Measurements from ENCODE around the gene ATP5PD.

Gene ATP5PD

GRCh38 chr17:75046407-75047289 is at the start of gene ATP5PD, which contains the start of gene KCTD2:
TSS of gene ATP5PD (minus strand) at chr17:75046969. CDS start at chr17:75042650, 4,319 bp downstream.
TSS of gene KCTD2 (plus strand) at chr17:75047225. CDS start at chr17:75047251, 26 bp downstream.
- no peak for TF ChIP-seq CTCF (IDR thresholded peaks at IDR 0.05; ENCODE audit: borderline replicate concordance, insufficient read depth, low read depth, low read length)
- H3K4me3 ChIP-seq (ENCODE audit: low read depth, low read length) = peak within 1 kb of the TSS; percentile 99

GRCh38 chr17:75096082-75096625 is 49.4 kb upstream of the ATP5PD start:
- H3K4me3 ChIP-seq (ENCODE audit: low read depth, low read length) = no peak overlapping the region
- no peak for TF ChIP-seq CTCF (IDR thresholded peaks at IDR 0.05; ENCODE audit: borderline replicate concordance, insufficient read depth, low read depth, low read length)

DNA sequence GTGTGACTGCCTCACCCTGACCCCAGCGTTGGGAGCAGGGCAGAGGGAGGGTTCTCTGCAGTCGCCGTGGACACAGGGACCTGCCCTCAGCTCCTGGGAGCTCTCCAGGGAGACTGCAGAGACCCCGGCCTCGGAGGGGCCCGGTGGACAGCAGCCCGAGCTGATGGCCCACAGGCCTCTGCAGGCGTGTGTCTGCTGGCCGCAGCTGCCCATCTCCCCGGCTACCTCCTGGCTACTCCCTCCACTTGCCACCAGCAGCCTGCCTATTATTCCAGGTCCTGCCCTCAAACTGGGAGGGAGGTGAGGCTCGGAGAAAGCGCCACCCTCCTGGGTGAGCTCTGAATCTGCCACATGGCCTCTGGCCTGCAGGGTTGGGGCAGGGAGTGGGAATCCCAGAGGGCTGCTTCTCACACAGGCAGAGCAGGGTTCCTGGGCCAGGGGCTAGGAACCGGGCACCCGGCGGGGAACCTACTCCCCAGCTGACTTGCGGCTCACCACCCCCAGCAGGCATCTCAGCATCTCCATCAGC is 48.2 kb upstream of the ATP5PD start:
- no peak for TF ChIP-seq CTCF (IDR thresholded peaks at IDR 0.05; ENCODE audit: borderline replicate concordance, insufficient read depth, low read depth, low read length)
- H3K4me3 ChIP-seq (ENCODE audit: low read depth, low read length) = no peak overlapping the region

DNA sequence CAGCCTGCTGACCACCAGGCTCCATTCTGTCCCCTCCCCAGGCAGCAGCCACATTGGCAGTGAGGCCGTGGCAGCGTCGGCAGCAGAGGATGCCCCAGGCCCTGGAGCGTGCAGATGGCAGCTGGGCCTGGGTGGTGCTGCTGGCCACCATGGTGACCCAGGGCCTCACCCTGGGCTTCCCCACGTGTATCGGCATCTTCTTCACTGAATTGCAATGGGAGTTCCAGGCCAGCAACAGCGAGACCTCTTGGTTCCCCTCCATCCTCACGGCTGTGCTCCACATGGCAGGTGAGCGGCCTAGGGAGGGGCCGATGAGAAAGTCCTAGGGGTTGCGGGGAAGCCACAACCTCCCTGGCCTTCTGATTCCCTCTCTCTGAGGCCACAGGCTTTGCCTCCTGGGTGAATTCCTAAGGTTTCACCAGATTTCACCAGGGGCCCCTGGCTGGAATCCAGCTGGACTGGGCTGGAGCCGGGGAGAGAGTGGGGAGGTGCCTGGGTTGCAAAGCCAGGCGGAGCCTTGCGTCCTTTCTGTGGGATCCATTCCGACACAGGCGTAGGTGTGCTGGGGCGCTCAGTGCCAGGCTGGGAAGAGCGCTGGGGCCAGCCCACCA is 46.9 kb upstream of the ATP5PD start:
- no peak overlapping the region for H3K4me3 ChIP-seq (ENCODE audit: low read depth, low read length)
- no peak for TF ChIP-seq CTCF (IDR thresholded peaks at IDR 0.05; ENCODE audit: borderline replicate concordance, insufficient read depth, low read depth, low read length)

- no peak overlapping the region for H3K4me3 ChIP-seq (ENCODE audit: low read depth, low read length)
- TF ChIP-seq CTCF (IDR thresholded peaks at IDR 0.05; ENCODE audit: borderline replicate concordance, insufficient read depth, low read depth, low read length) = no peak
Observed at GRCh38 chr17:75091855-75092327, 45.1 kb upstream of the ATP5PD start.

DNA sequence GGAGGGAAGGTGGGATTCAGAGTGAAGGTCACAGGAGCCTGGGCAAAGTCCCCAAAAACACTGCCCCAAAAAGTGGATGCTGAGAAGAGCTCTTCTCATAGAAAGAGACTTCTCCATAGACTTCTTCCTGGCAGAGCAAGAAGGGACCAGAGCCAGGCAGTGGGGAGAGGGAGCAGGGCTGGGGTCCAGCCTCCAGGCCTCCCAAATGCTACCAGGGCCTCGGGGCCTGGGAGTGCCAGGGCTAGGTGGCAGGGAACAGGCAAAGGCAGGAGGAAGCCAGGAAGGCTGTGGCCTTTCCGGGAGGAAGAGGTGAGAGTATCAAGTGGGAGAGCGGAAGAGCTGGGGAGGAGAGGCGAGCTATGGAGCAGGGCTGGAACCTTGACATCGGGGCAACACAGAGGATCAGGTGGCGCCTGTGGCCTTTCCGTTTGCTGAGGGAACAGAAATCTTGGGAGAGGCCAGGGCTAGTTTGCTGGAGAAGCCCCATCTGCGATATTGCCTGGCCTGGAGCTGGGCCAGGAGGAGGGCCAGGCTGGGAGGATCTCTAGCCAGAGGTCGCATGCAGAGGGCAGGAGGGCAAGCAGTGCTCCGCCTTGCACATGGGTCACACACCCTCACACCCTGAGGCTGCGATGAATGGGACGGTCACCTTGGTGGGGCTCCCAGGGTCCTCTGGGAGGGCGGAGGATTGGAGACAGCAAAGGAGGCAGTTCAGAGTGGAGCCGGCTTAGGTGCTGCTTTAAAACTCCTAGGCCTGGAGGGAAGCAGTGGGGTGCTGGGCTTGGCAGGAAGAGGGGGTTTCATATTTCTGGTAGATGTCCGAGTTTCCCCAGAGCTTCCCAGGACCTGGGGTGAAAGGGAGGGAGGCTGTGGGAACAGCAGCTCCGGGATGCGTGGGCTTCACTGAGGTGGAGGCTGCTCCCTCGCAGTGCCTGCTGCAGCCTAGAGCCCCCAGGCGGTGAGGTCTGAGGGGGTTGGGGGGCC is 44.4 kb upstream of the ATP5PD start:
- TF ChIP-seq CTCF (IDR thresholded peaks at IDR 0.05; ENCODE audit: borderline replicate concordance, insufficient read depth, low read depth, low read length) = no peak
- no peak overlapping the region for H3K4me3 ChIP-seq (ENCODE audit: low read depth, low read length)
